HG03097 (cell line): ENCODE data around the gene TFCP2L1.

Experiments
- ATAC-seq: cut with Tn5 transposase; IDR thresholded peaks from one replicate; pipeline ENCODE4 v1.9.1; 2021; ENCODE audit not compliant: unreplicated experiment, low FRiP score

TFCP2L1 gene

GRCh38 chr2:121185111-121185510 is 99.9 kb downstream of the TFCP2L1 start:
- ATAC-seq, result no peak

- ATAC-seq, result no peak
Measured at GRCh38 chr2:121184248-121184862, 100.6 kb downstream of the TFCP2L1 start.

DNA sequence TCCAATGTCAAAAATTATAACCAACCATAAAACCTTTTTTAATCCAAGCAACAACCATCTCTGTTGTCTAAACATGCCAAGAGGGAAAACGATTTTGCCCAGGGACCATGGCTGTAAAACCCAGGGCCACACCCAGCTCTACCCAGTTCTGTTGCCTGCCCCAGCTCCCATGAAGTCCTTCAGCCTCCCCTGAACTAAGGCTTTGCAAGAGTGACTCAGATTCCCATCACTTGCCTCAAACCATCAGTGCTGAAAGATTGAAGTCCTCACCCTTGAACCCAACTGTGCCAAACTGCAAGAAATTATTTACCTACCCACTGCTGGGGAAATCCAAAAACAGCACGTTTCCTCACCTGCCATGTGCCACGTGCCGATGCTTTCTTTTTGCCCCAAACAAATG is 102.5 kb downstream of the TFCP2L1 start:
- no peak for ATAC-seq

GRCh38 chr2:121179467-121179866 is 105.5 kb downstream of the TFCP2L1 start:
- no peak for ATAC-seq

- ATAC-seq, result no peak
Measured at GRCh38 chr2:121178730-121179129, 106.3 kb downstream of the TFCP2L1 start.

GRCh38 chr2:121177896-121178295 is 107.1 kb downstream of the TFCP2L1 start:
- ATAC-seq, result no peak

- ATAC-seq, result no peak
Measured at GRCh38 chr2:121175326-121175725, 109.7 kb downstream of the TFCP2L1 start.

DNA sequence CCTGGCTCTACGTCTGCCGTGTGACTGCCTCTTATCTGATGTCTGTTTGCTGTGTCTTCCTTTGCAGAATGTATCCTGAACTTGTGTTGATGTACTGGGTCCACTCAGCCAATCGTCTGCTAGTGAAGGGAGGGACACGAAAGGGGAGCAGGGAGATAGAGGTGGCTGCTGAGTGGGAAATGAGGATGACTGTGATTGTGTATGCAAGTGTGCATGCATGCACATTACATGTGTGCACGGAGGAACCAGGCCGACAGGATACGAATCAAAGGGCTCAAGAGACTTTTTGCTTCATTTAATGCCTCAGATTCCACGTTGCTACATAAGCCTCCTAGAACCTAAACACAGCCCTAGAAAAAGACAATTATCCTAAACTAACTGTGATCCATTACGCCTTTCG is 111.2 kb downstream of the TFCP2L1 start:
- no peak for ATAC-seq

GRCh38 chr2:121173112-121173511 is 111.9 kb downstream of the TFCP2L1 start:
- no peak for ATAC-seq

- ATAC-seq, result no peak
Measured at GRCh38 chr2:121172456-121172855, 112.5 kb downstream of the TFCP2L1 start.

GRCh38 chr2:121171625-121172119 is 113.3 kb downstream of the TFCP2L1 start:
- ATAC-seq, result no peak

DNA sequence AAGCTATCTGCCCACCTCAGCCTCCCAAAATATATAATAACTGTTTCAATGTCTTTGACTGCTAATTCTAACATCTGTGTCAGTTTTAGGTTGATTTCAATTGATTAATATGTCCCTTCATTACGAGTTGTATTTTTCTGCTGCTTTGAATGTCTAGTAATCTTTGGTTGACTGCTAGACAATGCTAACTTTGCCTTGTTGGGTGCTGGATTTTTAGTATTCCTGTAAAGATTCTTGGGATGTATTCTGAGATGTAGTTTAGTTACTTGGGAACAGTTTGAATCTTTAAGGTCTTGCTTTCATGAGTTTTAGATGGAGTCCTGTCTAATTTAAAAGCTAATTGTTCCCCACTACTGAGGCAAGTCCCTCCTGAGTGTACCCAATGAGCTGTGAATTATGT is 114.4 kb downstream of the TFCP2L1 start:
- ATAC-seq, result no peak

DNA sequence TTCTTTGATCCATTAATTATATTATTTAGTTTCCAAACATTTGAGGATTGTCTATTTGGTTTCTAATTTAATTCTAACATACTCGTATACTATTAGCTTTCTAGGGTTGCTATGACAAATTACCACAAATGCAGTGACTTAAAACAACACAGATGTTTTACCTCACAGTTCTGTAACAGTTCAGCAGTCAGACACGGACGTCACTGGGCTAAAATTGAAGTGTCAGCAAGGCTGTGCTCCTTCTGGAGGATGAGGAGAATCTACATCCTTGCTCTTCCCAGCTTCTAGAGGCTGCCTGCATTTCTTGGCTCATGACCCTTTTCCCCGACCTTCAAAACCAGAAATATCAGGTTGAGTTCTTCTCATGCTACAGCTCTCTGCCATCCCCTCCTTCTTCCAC is 117.6 kb downstream of the TFCP2L1 start:
- no peak for ATAC-seq
